ENCODE measurements around the gene UNG. TPM values are rescaled to one million over a fixed set of nuclear protein-coding genes. Genes with fewer than 3 reads are reported as not detected.

UNG gene
- total and polyA plus RNA-seq, 2 donors (not counting 3 experiments of a cell fraction or from before 2014, with no cell fraction given) = 21.5 to 46.7 TPM

DNA sequence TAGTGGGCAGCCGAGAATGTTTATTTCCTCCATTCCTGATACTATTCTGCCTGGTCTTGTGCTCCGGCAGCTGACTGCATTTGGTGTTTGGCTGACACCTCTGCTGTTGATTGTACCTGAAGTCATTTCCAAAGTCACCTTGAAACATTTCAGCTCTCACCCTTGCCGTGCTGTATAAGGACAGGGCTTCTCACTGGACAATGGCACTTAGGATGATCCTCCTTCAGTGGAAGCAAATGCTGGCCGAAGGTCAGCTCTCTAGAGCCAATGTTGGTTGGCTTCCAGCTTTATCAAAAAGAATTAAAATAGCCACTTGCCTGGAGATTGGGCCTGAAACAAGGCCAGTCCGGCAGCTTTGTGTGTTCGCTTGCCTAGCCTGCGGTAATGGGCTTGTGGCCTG, 63.0 kb downstream of the UNG start:
- ChIA-PET CTCF (no interaction called here), POLR2A (no interaction called here)
- no peaks in the 10 kb centered on the region for H3K9me1 ChIP-seq (replicated peaks; ENCODE audit: control insufficient read depth, extremely low read depth, insufficient read depth, low read length)
- no peaks in the 10 kb centered on the region for H3K4me1 ChIP-seq (ENCODE audit: control insufficient read depth, extremely low read depth, insufficient read depth, low read length)
- no peak overlapping the region for H3K27ac ChIP-seq (ENCODE audit: insufficient read depth, low read depth, low read length)
- no TSS peak for BruUV-seq (replicated peaks)
- no peak overlapping the region for H3K4me3 ChIP-seq (replicated peaks in 1 of 3; ENCODE audit: insufficient read depth in 1 of 3, low read depth in 1 of 3, low read length in 3 of 3)
- DNase-seq (ENCODE audit: low read depth, low spot score) (no peak), FAIRE-seq (no peak)
- H3K9ac ChIP-seq (replicated peaks; ENCODE audit: extremely low read depth, insufficient read depth, low read length) = no peak overlapping the region
- no peak overlapping the region for H3K4me2 ChIP-seq (ENCODE audit: insufficient read depth, low read length)
- no peak overlapping the region for H2AFZ ChIP-seq (ENCODE audit: low read depth, low read length)
- H3K36me3 ChIP-seq (ENCODE audit: control insufficient read depth in 2 of 2, extremely low read depth in 1 of 2, insufficient read depth in 2 of 2, low read length in 2 of 2) = no peaks in the 10 kb centered on the region
- H3K27me3 ChIP-seq (ENCODE audit: control insufficient read depth in 2 of 2, insufficient read depth in 2 of 2, low read length in 2 of 2) = no peaks in the 10 kb centered on the region
- dilution Hi-C loops (cut with MboI; ENCODE audit: extremely low pct_ligation_motif_present, low sequenced_read_pairs) = no loop called here
- no peaks in the 10 kb centered on the region for H3K9me3 ChIP-seq (replicated peaks; ENCODE audit: control insufficient read depth, insufficient read depth, low read length)
- no peaks in the 10 kb centered on the region for H4K20me1 ChIP-seq (replicated peaks; ENCODE audit: control insufficient read depth, extremely low read depth, insufficient read depth, low read length)
- no peaks in the 10 kb centered on the region for H3K79me2 ChIP-seq (ENCODE audit: control insufficient read depth, insufficient read depth, low read length)
- TF ChIP-seq, protein P1, sequence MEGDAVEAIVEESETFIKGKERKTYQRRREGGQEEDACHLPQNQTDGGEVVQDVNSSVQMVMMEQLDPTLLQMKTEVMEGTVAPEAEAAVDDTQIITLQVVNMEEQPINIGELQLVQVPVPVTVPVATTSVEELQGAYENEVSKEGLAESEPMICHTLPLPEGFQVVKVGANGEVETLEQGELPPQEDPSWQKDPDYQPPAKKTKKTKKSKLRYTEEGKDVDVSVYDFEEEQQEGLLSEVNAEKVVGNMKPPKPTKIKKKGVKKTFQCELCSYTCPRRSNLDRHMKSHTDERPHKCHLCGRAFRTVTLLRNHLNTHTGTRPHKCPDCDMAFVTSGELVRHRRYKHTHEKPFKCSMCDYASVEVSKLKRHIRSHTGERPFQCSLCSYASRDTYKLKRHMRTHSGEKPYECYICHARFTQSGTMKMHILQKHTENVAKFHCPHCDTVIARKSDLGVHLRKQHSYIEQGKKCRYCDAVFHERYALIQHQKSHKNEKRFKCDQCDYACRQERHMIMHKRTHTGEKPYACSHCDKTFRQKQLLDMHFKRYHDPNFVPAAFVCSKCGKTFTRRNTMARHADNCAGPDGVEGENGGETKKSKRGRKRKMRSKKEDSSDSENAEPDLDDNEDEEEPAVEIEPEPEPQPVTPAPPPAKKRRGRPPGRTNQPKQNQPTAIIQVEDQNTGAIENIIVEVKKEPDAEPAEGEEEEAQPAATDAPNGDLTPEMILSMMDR (IDR thresholded peaks at IDR 0.05; ENCODE audit: extremely low read depth in 1 of 2, insufficient read depth in 1 of 2, low read depth in 1 of 2, low read length in 2 of 2) = no peak
- TF ChIP-seq FOS (IDR thresholded peaks at IDR 0.05; ENCODE audit: borderline replicate concordance, insufficient read depth, low read length) (no peak), MYC (IDR thresholded peaks at IDR 0.05; ENCODE audit: low read depth, low read length) (no peak), POLR2AphosphoS5 (IDR thresholded peaks at IDR 0.05; ENCODE audit: insufficient read depth, low read depth, low read length) (no peak), EZH2 (IDR thresholded peaks at IDR 0.05; ENCODE audit: borderline replicate concordance, low read depth, low read length, severe bottlenecking) (no peak), GATA2 (IDR thresholded peaks at IDR 0.05; ENCODE audit: insufficient read depth, insufficient read length, low read depth, low read length) (no peak), JUN (IDR thresholded peaks at IDR 0.05; ENCODE audit: borderline replicate concordance, insufficient read depth, insufficient read length, low read depth) (no peak), POLR2A (IDR thresholded peaks at IDR 0.05; ENCODE audit: low read depth, low read length) (no peak)
- TF ChIP-seq, protein P2, sequence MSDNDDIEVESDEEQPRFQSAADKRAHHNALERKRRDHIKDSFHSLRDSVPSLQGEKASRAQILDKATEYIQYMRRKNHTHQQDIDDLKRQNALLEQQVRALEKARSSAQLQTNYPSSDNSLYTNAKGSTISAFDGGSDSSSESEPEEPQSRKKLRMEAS (IDR thresholded peaks at IDR 0.05; ENCODE audit: insufficient read depth, insufficient read length) = no peak
- intact Hi-C loops (cut with micrococcal nuclease) = no loop called here

Small RNAs within 50 kb of the gene (small RNA-seq; reads per million reads assigned to genes)
- gene RNA5SP372 (ENCODE audit: insufficient read depth, insufficient read length, low read depth, low replicate concordance) = not detected

Other genes with a start within 250 kb of the UNG start
- gene SSH1, start 240.0 kb upstream of the UNG start, total RNA-seq = 57.5 and 71.4 TPM in 2 replicates
- 20.2 and 20.6 TPM in 2 replicates for gene SSH1, start 240.0 kb upstream of the UNG start, polyA plus RNA-seq
- gene DAO, start 217.5 kb upstream of the UNG start, total RNA-seq = not detected in 2 replicates
- not detected in 2 replicates for gene DAO, start 217.5 kb upstream of the UNG start, polyA plus RNA-seq
- gene SVOP, start 76.5 kb upstream of the UNG start, total RNA-seq = not detected in 2 replicates
- gene SVOP, start 76.5 kb upstream of the UNG start, polyA plus RNA-seq = not detected in 2 replicates
- 12.9 and 14.2 TPM in 2 replicates for gene USP30, start 45.0 kb upstream of the UNG start, total RNA-seq
- gene USP30, start 45.0 kb upstream of the UNG start, polyA plus RNA-seq = 24.3 and 34.7 TPM in 2 replicates
- 5.4 TPM in 2 replicates for gene ALKBH2, start 4.1 kb upstream of the UNG start, total RNA-seq
- gene ALKBH2, start 4.1 kb upstream of the UNG start, polyA plus RNA-seq = 5.9 and 7.3 TPM in 2 replicates
- gene ACACB, start 19.0 kb downstream of the UNG start, total RNA-seq = 3.9 and 5.7 TPM in 2 replicates
- 0.72 and 1.3 TPM in 2 replicates for gene ACACB, start 19.0 kb downstream of the UNG start, polyA plus RNA-seq
- gene FOXN4, start 211.7 kb downstream of the UNG start, total RNA-seq = not detected in 2 replicates
- not detected in 2 replicates for gene FOXN4, start 211.7 kb downstream of the UNG start, polyA plus RNA-seq

Data from endothelial cell of umbilical vein (primary cell).